Rectal smooth muscle tissue (tissue), 1 donor: ENCODE data around the gene PSG11.
"Not testable (repeated sequence)": the region's sequence is repeated elsewhere in the genome, so short reads cannot be mapped to it uniquely, and the experiment has no call there.

Experiments used
- H3K27ac ChIP-seq: one replicate; pipeline ENCODE4 v1.7.0; 2013; ENCODE audit warnings: low read depth, low read length, inconsistent platforms
- H3K27me3 ChIP-seq: one replicate; pipeline ENCODE4 v1.7.0; 2013; ENCODE audit warnings: low read length; ENCODE audit not compliant: control insufficient read depth, insufficient read depth
- H3K36me3 ChIP-seq: one replicate; pipeline ENCODE4 v1.7.0; 2013; ENCODE audit warnings: low read length; ENCODE audit not compliant: control insufficient read depth, insufficient read depth
- H3K4me1 ChIP-seq: one replicate; pipeline ENCODE4 v1.7.0; 2013; ENCODE audit warnings: low read length; ENCODE audit not compliant: control insufficient read depth, insufficient read depth
- H3K4me3 ChIP-seq: one replicate; pipeline ENCODE4 v1.7.0; 2013; ENCODE audit warnings: low read length
- H3K9ac ChIP-seq: one replicate; pipeline ENCODE4 v1.7.0; 2013; ENCODE audit warnings: low read length

Gene PSG11

DNA sequence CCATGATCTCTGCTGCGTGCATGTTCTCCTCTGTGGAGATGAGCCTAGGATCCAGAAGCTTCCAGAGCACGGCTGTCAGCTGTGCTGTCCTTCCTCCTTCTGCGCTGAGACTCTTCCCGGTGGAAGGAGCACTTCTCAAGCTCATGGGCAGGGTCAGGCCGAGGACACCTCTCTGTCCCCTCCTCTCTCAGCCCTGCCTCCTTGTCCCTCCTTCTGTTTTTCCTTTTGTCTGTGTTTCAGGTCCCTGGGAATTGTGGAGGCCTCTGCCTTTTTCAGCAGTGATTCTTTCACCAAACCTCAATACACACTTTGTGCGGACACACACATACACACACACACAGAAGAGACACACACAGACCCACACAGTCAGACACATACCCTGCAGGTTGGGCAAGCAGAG lies at the start of gene PSG11:
Gene PSG11, minus strand, starts transcription at position 101 of the 400 bp plus-strand sequence. Its CDS starts 97 bp downstream, at position 4.
- not testable (repeated sequence) for H3K4me3 ChIP-seq, H3K27ac ChIP-seq, H3K36me3 ChIP-seq

DNA sequence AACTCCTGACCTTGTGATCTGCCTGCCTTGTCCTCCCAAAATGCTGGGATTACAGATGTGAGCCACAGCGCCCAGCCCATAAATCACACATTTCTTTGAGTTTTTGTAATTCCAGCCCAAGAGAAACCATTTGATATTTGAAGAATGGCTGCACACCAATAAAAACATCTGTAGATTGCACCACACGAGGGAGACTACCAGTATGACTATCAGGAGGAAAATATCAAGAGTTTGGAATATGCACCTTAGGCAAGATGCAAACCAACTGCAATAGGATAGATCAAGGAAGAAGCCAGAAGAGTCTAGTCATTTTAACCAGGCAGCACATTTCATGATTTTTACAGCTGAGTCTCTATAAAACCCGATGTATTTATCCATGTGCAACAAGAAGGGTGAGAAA lies 36.1 kb upstream of the PSG11 start:
- not testable (repeated sequence) for H3K4me3 ChIP-seq, H3K27ac ChIP-seq, H3K9ac ChIP-seq, H3K4me1 ChIP-seq, H3K27me3 ChIP-seq, H3K36me3 ChIP-seq

More for the DNA sequence above, at the start of gene PSG11:
- H3K4me1 ChIP-seq, H3K27me3 ChIP-seq, H3K9ac ChIP-seq: not testable (repeated sequence)

DNA sequence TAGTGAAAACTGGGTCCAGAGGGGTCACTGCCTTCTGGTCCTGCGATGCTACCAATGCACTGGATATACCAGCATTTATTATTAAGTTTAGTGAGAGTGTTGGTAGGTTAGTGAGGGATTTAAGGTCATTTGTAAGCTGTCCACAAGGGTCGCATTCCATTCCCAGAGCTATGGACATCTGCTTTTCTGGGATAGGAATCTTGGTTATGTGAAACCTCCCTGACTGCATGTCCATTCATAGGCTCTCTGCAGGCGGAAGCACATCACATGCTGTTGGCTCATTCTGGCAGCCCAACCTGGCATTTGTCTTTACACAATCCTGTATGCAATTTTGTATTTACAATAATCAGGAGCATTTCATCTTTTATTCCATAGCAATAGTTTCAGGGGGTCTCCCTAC lies 35.1 kb upstream of the PSG11 start:
- not testable (repeated sequence) for H3K4me3 ChIP-seq

DNA sequence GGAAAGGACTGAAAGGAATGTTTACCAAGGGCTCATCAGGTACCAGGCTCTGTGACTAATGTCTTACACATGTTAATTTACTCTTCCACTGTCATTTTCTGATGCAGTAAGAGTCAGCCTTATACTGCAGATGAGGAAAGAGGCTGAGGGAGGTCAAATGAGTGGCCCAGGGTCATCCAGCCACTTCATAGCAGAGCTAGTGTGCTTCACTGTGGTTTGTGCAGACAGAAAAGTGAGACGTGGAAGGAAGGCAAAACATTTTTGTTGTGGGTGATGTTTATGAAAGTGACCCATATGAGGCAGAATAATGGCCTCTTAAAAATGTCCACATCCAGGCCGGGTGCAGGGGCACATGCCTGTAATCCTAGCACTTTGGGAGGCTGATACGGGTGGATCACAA lies 34.0 kb upstream of the PSG11 start:
- H3K4me3 ChIP-seq, H3K27ac ChIP-seq, H3K36me3 ChIP-seq, H3K9ac ChIP-seq, H3K4me1 ChIP-seq, H3K27me3 ChIP-seq: not testable (repeated sequence)

More for the DNA sequence above, 35.1 kb upstream of the PSG11 start:
- not testable (repeated sequence) for H3K9ac ChIP-seq, H3K36me3 ChIP-seq, H3K4me1 ChIP-seq, H3K27ac ChIP-seq, H3K27me3 ChIP-seq

DNA sequence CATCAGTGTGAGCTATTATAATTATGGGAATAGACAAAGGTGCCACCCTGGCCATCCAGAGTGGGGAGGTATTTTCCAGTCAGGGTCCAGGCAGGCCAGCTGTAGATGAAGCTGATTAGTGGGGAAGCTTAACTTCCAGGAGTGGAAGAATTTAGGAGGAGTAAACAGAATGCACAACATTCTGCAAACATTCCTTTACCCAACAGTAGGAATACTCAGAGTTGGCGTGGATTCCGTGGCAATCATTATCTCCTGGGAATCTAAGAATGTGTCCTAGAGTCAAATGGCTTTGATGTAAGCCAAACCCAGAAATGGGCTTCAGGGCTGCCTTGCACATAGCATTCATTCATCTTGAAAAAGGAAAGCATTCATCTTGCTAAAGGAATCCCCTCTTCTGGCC lies 33.2 kb upstream of the PSG11 start:
- H3K27me3 ChIP-seq, H3K4me3 ChIP-seq, H3K36me3 ChIP-seq, H3K27ac ChIP-seq, H3K9ac ChIP-seq, H3K4me1 ChIP-seq: not testable (repeated sequence)

DNA sequence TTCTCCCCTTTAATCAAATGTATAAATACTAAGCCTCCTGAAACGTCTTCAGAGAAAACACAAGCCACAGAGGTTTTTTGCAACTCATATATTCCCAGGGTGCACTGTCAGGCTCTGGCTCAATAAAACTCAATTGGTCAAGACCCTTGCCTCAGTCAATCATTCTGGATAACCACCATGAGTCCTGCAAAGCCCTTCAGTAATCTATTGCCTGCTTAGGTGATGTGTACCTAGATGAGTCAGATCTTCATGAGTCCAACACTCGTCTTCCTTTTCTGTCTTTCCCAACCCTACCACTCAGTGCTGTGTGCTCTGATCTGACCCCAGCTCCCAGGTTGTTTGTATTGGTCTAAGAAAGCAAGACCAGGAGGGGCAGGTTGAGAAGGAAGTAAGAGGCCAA lies 32.2 kb upstream of the PSG11 start:
- not testable (repeated sequence) for H3K36me3 ChIP-seq, H3K9ac ChIP-seq, H3K4me3 ChIP-seq, H3K4me1 ChIP-seq, H3K27ac ChIP-seq, H3K27me3 ChIP-seq

DNA sequence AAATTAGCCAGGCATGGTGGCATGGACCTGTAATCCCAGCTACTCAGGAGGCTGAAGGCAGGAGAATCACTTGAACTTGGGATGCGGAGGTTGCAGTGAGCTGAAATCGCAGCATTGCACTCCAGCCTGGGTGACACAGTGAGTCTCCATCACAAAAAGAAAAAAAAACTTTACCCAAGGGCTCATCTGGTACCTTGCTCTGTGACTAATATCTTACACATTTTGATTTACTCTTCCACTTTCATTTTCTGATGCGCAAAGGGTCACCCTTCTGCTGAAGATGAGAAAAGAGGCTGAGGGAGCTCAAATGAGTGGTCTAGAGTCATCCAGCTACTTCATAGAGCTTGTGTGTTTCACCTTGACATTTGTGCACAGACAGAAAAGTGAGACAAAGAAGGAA lies 21.7 kb upstream of the PSG11 start:
- not testable (repeated sequence) for H3K4me3 ChIP-seq, H3K36me3 ChIP-seq, H3K27me3 ChIP-seq, H3K27ac ChIP-seq, H3K4me1 ChIP-seq, H3K9ac ChIP-seq

DNA sequence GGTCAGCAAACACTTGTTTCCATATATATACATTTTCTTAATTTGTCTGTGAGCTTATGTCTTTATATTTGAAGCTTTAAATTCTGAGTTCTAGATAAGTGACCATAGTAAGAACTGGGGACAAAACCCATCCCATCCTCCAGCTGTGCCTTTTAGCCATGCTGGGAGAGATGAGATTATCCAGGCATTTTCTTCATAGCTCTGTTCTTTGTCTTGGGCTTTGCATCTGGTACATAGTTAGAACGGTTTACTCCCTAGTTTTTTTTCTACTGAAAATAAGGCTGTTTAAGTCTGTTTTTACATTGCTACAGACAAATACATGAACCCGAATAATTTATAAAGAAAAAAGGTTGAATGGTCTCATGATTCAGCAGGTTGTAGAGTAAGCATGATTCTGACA lies 20.3 kb upstream of the PSG11 start:
- H3K27me3 ChIP-seq, H3K9ac ChIP-seq, H3K27ac ChIP-seq: not testable (repeated sequence)

DNA sequence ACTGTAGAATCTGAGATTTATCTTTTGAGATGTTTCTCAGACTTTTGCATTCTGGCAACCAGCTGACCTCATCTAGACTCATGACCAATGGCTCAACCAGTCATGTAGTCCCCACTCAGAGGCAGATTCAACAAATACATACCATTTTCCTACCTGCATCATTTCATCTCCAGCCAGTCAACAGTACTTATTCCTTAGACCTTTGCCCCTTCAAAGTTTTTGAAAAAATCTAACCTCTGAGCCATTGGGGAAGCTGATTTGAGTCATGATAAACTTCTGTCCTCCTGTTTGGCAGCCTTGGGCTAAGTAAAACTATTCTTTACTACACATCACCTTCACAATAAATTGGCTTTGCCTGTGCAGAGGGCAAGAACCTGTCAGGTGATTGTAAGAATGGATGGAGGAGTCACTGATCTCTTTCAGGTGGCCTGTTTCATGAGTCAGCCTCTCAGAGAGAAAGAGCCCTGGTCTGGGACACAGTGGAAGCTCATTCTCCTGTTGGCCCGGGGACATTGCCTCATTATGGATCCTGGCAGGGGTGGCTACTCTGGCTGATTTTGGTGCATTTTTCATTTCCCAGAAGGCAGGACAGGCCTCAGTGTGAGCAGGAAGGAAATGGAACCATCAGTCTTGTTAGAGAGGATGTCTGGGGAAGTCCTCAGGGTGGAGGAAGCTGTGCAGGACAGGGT lies 17.4 kb upstream of the PSG11 start:
- H3K9ac ChIP-seq, H3K36me3 ChIP-seq, H3K27ac ChIP-seq, H3K4me3 ChIP-seq, H3K27me3 ChIP-seq, H3K4me1 ChIP-seq: not testable (repeated sequence)

More for the DNA sequence above, 20.3 kb upstream of the PSG11 start:
- H3K4me3 ChIP-seq, H3K36me3 ChIP-seq, H3K4me1 ChIP-seq: not testable (repeated sequence)

DNA sequence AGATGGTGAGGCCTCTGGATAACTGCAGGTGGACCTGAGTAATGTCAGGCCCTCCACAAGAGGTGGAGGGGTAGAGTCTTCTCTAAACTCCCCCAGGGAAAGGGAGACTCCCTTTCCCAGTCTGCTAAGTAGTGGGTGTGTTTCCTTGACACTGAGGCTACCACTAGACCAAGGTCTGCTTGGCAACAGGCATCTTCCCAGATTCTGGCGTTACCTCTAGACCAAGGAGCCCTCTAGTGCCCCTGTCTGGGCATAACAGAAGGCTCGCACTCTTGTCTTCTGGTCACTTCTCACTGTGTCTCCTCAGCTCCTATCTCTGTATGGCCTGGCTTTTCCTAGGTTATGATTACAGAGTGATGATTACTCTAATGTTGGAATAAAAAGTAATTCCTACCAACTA lies 5.4 kb upstream of the PSG11 start:
- not testable (repeated sequence) for H3K4me3 ChIP-seq, H3K36me3 ChIP-seq, H3K9ac ChIP-seq, H3K27me3 ChIP-seq, H3K27ac ChIP-seq, H3K4me1 ChIP-seq

DNA sequence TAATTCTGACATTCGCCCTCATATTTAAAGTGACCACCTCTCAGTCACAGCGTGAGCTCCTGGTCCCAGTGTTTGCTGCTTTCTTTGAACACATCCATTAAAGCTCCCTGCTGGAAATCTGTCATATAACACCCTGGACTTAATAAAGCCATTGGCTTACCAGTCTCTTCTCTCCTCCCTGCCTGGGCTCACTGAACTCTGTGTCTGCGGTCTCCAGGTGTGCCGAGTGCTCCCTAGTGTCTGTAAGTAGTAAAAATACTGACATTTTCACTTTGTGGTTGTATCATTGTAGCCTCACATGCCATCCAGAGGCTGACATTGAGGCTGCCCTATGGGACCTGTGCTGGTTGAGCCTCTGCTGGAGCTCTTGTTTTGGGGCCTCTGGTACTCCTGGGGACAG lies 2.6 kb upstream of the PSG11 start:
- Histone ChIP-seq H3K27me3 (no peaks in the 10 kb centered on the region), H3K4me1 (no peaks in the 10 kb centered on the region), H3K9ac (no peak overlapping the region), H3K36me3 (no peaks in the 10 kb centered on the region), H3K27ac (no peak overlapping the region), H3K4me3 (no peak overlapping the region)

DNA sequence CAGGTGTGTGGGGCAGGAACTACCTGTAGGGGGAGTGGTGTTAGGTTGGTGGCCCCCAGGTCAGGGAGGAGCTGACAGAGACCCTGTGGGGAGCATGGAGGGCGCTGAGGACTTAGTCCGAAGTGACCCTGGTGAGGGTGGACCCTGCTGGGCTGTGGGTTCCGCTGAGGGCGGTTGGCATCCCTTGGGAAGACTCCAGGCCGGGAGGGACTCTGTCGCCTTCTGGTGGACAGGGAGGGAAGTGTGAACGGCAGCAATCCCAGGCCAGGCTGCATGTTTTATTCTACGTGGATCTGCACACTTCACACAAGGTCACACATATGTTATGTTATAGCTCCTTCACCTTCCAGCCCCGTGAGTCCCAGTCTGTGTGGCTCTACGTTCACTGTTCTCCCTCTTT lies 1.7 kb upstream of the PSG11 start:
- not testable (repeated sequence) for H3K4me3 ChIP-seq, H3K9ac ChIP-seq, H3K4me1 ChIP-seq, H3K27ac ChIP-seq, H3K27me3 ChIP-seq, H3K36me3 ChIP-seq

DNA sequence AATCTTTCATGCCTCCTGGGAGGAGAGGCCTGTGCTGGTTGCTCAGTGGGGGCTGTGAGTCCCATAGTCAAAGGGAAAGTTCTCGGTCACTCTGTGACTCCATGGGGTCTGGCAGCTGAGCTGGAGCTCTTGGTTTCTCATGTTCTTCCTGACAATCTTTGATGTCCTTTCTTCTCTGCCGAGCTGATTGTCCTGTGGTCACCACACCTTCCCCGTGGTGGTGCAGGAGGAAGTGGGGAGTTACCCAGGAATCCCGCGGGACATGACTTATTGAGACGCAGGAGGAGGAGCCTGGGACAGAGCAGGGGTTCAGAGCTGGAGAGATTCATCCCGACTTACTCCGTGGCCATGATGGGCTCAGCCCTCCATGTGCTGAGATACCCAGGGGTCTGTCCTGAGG lies 792 bp upstream of the PSG11 start:
- H3K27ac ChIP-seq, H3K4me1 ChIP-seq, H3K9ac ChIP-seq, H3K36me3 ChIP-seq, H3K27me3 ChIP-seq, H3K4me3 ChIP-seq: not testable (repeated sequence)
